Naive thymus-derived CD8-positive, alpha-beta T cell (primary cell): ENCODE data around the gene ELOA. TPM values are rescaled to one million over a fixed set of nuclear protein-coding genes. Genes with fewer than 3 reads are reported as not detected.
"Not testable (repeated sequence)": the region's sequence is repeated elsewhere in the genome, so short reads cannot be mapped to it uniquely, and the experiment has no call there.

Experiments used
- ATAC-seq, 2 donors: fragments of 150-1000 bp; cut with Tn5 transposase in 1 of 2; sonication (Bioruptor Pico), chemical (Tn5 transposase) in 1 of 2; 1 replicate in 1 of 2; 2 replicates in 1 of 2; pipeline ENCODE4 v1.10.0; 2021; ENCODE audit warnings: mild to moderate bottlenecking in 2 of 2, moderate library complexity in 2 of 2
- POLR2A ChIA-PET: fragments of 350-600 bp; sonication (Branson Sonifier 250); formaldehyde crosslinking; loops from one replicate; lab custom pipeline; 2021; ENCODE audit warnings: antibody characterized with exemption; lab: Charles Lee
- DNase-seq, 10 donors: peaks; one replicate each; pipeline versions ENCODE4 v3.0.0 to v3.0.0-alpha.2; 2020 to 2022
- H3K27ac Mint-ChIP-seq, 10 donors: one replicate each; pipeline ENCODE4 v1.8.0; 2020 to 2022; ENCODE audit warnings: mild to moderate bottlenecking in 10 of 10, mixed read lengths in 10 of 10, moderate library complexity in 4 of 10, inconsistent platforms in 1 of 10
- H3K27me3 Mint-ChIP-seq, 5 donors: one replicate each; pipeline ENCODE4 v1.8.0; 2021 to 2022; ENCODE audit warnings: mixed read lengths in 5 of 5
- H3K36me3 Mint-ChIP-seq, 3 donors: one replicate each; pipeline ENCODE4 v1.8.0; 2020 to 2022; ENCODE audit warnings: mixed read lengths in 3 of 3, mild to moderate bottlenecking in 2 of 3, inconsistent platforms in 1 of 3
- H3K4me1 Mint-ChIP-seq, 4 donors: one replicate each; pipeline ENCODE4 v1.8.0; 2021 to 2022; ENCODE audit warnings: mixed read lengths in 4 of 4
- H3K4me3 Mint-ChIP-seq, 10 donors: one replicate each; pipeline ENCODE4 v1.8.0; 2020 to 2022; ENCODE audit warnings: mild to moderate bottlenecking in 10 of 10, mixed read lengths in 10 of 10, moderate library complexity in 6 of 10, inconsistent platforms in 1 of 10
- H3K9me3 Mint-ChIP-seq, 9 donors: one replicate each; pipeline ENCODE4 v1.8.0; 2020 to 2022; ENCODE audit warnings: mixed read lengths in 9 of 9, mild to moderate bottlenecking in 3 of 9, inconsistent platforms in 1 of 9, moderate library complexity in 1 of 9
- polyA plus RNA-seq, 3 donors: library from polyadenylated mRNA; unstranded; fragments of 300-500 nt; fragmentation: Illumina TruSeq; gene quantifications; one replicate each; pipeline ENCODE4 v1.2.3, GENCODE V29; 2021
- total RNA-seq, 8 experiments: library from RNA in 2 of 8; stranded (reverse) in 2 of 8; gene quantifications; one replicate each; pipeline ENCODE4 v1.2.3 and lab custom pipeline; 2021 to 2026

ELOA gene
- total and polyA plus RNA-seq, 5 experiments from 2014 or later: 17.0 to 27.6 (median 26.4) TPM

DNA sequence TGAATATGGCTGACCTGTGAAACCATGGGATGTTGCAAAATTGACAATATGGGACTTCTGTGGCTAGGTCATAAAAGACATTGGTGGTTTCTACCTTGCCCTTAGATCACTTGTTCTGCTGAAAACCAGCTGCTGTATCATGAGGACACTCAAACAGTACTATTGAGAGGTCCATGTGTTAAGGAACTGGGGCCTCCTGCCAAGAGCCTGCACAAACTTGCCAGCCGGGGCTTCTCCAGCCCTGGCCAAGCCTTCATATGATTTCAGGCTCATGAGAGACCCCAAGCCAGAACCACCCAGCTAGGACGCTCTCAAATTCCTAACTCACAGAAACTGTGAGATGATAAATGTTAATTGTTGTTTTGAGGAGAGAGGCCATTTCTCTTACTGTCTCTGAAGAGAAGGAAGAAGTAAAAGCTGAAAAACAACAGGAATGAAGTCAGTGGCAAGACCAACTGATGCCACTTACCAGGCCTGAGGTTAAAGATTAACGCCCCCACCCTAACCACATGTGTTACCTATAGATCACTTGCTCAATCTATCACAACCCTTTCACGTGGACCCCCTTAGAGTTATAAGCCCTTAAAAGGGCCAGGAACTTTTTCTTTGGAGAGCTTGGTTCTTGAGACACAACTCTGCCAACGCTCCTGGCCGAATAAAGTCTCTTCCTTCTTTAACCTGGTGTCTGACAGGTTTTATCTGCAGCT, 31.1 kb downstream of the ELOA start:
- Mint-ChIP-seq H3K27ac (peak overlapping the region in 4 of 10 donors; percentile 9 to 65 (median 42)), H3K4me1 (peaks cover 6 to 45% (median 28%) of the 10 kb centered on the region in 4 donors), H3K36me3 (peaks cover 0 to 3% (median 0%) of the 10 kb centered on the region in 3 donors), H3K9me3 (no peaks in the 10 kb centered on the region), H3K27me3 (no peaks in the 10 kb centered on the region), H3K4me3 (peak overlapping the region in 1 of 10 donors; percentile 24)
- ATAC-seq (no peak), DNase-seq (no peak)
- POLR2A ChIA-PET: interaction anchor here (1.9 kb wide), 1 partner anchor 17 kb away, joined by 8 read pairs; the partner anchor contains the start of gene LYPLA2

DNA sequence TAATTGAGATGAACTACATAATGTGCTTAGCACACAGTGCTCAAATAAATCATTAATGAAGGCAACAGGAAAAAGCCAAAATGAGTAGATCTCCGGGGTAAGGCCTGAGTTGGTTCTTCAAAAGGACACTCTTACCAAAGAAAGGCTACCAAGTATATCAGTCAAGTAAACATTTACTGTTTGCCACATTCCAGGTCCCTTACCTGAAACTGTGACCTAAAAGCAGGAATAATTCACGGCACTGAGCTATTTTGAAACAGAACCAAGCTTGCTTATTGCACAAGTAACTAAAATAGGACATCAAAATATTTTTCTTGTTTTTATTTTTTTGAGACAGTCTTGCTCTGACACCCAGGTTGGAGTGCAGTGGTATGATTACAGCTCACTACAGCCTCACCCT, 32.9 kb downstream of the ELOA start:
- DNase-seq: no peak
- peaks cover 0 to 12% (median 0%) of the 10 kb centered on the region in 3 donors for H3K36me3 Mint-ChIP-seq
- H3K4me1 Mint-ChIP-seq: peaks cover 15 to 59% (median 39%) of the 10 kb centered on the region in 4 donors
- no peaks in the 10 kb centered on the region for H3K9me3 Mint-ChIP-seq
- no peak for ATAC-seq
- peak overlapping the region in 4 of 10 donors; percentile 7 to 85 (median 32) for H3K27ac Mint-ChIP-seq
- POLR2A ChIA-PET: no interaction called here
- H3K4me3 Mint-ChIP-seq: peak overlapping the region in 3 of 10 donors; percentile 19 to 96 (median 40)
- H3K27me3 Mint-ChIP-seq: no peaks in the 10 kb centered on the region

DNA sequence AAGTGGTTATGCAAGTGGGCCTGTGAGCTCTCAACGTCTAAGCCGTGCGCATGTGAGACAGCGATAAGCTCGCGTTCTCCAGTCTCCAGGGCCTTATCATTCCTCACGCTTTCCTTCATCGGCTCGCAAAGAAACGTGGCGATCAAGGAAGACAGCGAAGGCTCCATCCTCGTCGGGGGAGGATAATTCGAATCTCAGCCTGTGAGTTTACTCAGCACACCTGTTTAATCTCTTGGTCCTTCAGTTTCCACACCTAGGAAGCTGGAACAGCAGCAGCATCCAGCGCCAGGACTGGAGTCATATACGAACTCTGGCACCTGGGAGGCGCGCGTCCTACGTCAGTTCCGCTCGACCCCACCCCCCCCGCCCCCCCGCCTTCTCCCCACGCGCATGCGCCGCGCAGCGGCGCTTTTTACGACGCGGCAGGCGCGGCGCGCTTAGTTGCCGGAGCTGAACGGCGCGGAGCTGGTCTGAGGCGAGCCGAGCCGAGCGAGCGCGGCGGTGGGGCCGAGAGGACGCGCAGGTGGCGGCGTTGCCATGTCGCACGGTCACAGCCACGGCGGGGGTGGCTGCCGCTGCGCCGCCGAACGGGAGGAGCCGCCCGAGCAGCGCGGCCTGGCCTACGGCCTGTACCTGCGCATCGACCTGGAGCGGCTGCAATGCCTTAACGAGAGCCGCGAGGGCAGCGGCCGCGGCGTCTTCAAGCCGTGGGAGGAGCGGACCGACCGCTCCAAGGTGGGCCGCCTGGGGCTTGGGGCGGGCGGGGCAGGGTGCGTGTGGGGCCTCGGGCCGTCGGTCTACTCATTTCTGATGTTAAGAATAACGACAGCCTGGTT, 34.9 kb downstream of the ELOA start, which contains the start of gene PITHD1:
TSS of gene PITHD1 (plus strand) at position 440 of the 836 bp plus-strand sequence. CDS start at position 538, 98 bp downstream.
- Mint-ChIP-seq H3K36me3 (peaks cover 0 to 24% (median 0%) of the 10 kb centered on the region in 3 donors), H3K9me3 (no peaks in the 10 kb centered on the region), H3K27me3 (no peaks in the 10 kb centered on the region), H3K4me3 (peak within 1 kb of the TSS; percentile 84 to 97 (median 94)), H3K27ac (peak within 1 kb of the TSS; percentile 86 to 99 (median 97)), H3K4me1 (peaks cover 15 to 64% (median 36%) of the 10 kb centered on the region in 4 donors)
- ATAC-seq (peak; percentile 86 to 90), DNase-seq (peak; percentile 70 to 87 (median 80))
- POLR2A ChIA-PET: interaction anchor here (0.5 to 3.7 kb wide), 15 partner anchors 9 to 585 kb away, joined by 3 to 42 read pairs (median 6); partner anchors contain the start of genes ELOA, FUCA1, GALE and HMGCL

DNA sequence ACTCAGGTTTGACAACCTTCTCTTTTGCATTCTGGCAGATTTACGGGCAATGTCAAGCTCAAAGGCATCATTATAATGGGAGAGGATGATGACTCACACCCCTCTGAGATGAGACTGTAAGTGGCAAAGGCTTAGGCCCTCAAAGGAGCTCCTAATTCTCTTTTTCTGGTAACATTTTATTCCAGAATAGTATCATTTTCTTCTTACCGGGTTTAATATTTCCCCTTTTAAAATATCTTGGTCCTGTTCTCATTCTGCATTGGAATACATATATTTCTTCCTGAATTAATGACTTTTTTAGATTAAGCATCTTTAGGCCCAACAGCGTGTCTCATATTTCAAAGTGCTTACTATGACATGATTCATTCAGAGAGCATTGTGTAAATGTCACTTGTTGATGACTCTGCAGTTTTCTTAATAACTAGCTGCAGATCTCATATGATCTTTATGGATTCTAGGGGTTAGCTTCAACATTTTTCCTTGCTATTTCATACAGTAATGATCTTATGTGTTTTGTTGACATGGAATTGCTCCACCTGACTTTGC, 36.6 kb downstream of the ELOA start:
- H3K4me3 Mint-ChIP-seq: peak overlapping the region; percentile 84 to 97 (median 92)
- peaks cover 0 to 35% (median 2%) of the 10 kb centered on the region in 3 donors for H3K36me3 Mint-ChIP-seq
- H3K4me1 Mint-ChIP-seq: peaks cover 14 to 61% (median 33%) of the 10 kb centered on the region in 4 donors
- peak overlapping the region in 8 of 10 donors; percentile 4 to 97 (median 87) for H3K27ac Mint-ChIP-seq
- no peaks in the 10 kb centered on the region for H3K9me3 Mint-ChIP-seq
- POLR2A ChIA-PET: interaction anchor here (0.6 to 3.7 kb wide), 4 partner anchors 9 to 1612 kb away, joined by 4 to 42 read pairs (median 6); partner anchors contain the start of gene GALE
- H3K27me3 Mint-ChIP-seq: no peaks in the 10 kb centered on the region
- ATAC-seq (no peak), DNase-seq (no peak)

DNA sequence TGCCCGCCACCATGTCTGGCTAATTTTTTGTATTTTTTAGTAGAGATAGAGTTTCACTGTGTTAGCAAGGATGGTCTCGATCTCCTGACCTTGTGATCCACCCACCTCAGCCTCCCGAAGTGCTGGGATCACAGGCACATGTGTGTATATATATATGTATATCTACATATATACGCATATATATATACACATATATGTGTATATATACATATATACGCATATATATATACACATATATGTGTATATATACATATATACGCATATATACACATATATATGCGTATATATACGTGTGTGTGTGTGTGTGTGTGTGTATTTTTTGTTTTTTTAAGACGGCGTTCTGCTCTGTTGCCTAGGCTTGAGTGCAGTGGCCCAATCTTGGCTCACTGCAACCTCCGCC, 39.9 kb downstream of the ELOA start:
- H3K4me3 Mint-ChIP-seq, H3K27me3 Mint-ChIP-seq, H3K27ac Mint-ChIP-seq, ATAC-seq, DNase-seq, H3K9me3 Mint-ChIP-seq: not testable (repeated sequence)
- Mint-ChIP-seq H3K4me1 (peaks cover 14 to 38% (median 22%) of the 10 kb centered on the region in 4 donors), H3K36me3 (peaks cover 0 to 67% (median 11%) of the 10 kb centered on the region in 3 donors)
- POLR2A ChIA-PET: interaction anchor here (1.5 kb wide), 1 partner anchor 8 kb away, joined by 4 read pairs; the partner anchor contains the start of gene LYPLA2

DNA sequence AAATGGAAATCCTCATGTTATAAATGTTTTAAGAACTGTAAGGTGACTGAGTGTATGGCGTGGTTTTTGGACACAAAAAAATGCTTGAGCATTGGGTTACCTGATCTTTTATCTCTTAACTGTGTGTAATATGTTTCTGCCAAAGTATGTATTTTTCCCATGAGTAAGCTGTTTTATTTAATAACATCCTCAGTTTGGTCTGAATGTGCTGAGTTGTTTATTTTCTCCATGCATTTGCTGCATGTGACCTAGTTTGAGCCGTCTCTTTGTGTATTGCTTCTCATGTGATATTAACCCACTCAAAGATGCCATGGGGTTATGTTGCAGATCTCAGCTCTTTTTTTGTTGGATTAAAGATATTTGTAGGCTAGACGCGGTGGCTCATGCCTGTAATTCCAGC, 41.6 kb downstream of the ELOA start:
- H3K4me3 Mint-ChIP-seq: no peak overlapping the region
- DNase-seq (no peak), ATAC-seq (no peak)
- POLR2A ChIA-PET: no interaction called here
- peak overlapping the region in 1 of 10 donors; percentile 36 for H3K27ac Mint-ChIP-seq
- H3K9me3 Mint-ChIP-seq: no peaks in the 10 kb centered on the region
- peaks cover 0 to 75% (median 11%) of the 10 kb centered on the region in 3 donors for H3K36me3 Mint-ChIP-seq
- no peaks in the 10 kb centered on the region for H3K27me3 Mint-ChIP-seq
- peaks cover 7 to 29% (median 14%) of the 10 kb centered on the region in 4 donors for H3K4me1 Mint-ChIP-seq

DNA sequence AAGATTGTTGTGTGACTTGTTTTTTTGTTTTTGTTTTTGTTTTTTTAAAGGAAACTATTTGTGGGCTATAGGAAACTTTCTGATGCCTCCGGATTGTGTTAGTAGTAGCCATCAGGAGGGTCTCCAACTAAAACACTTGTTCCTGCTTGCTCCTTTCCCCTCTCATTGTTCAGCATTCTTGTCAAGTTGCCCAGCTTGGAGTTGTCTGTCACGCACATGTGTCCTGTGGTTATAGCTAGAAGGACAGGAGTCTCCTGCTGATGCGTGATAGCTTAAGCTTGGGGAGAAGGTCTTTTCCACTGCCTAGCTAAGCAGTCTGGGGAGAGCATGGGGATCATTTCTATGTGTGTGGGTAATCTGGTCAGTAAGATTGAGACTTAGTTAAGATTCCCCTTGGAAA, 44.4 kb downstream of the ELOA start:
- POLR2A ChIA-PET: interaction anchor here (2.6 to 6.8 kb wide), 3 partner anchors 7 to 13 kb away, joined by 7 to 64 read pairs (median 8); partner anchors contain the start of genes GALE and PITHD1
- H3K4me1 Mint-ChIP-seq: peaks cover 14 to 35% (median 26%) of the 10 kb centered on the region in 4 donors
- ATAC-seq (no peak), DNase-seq (no peak)
- no peaks in the 10 kb centered on the region for H3K9me3 Mint-ChIP-seq
- H3K27ac Mint-ChIP-seq: peak overlapping the region in 2 of 10 donors; percentile 12 to 37
- peak overlapping the region in 1 of 10 donors; percentile 18 for H3K4me3 Mint-ChIP-seq
- no peaks in the 10 kb centered on the region for H3K27me3 Mint-ChIP-seq
- H3K36me3 Mint-ChIP-seq: peaks cover 0 to 57% (median 11%) of the 10 kb centered on the region in 3 donors

DNA sequence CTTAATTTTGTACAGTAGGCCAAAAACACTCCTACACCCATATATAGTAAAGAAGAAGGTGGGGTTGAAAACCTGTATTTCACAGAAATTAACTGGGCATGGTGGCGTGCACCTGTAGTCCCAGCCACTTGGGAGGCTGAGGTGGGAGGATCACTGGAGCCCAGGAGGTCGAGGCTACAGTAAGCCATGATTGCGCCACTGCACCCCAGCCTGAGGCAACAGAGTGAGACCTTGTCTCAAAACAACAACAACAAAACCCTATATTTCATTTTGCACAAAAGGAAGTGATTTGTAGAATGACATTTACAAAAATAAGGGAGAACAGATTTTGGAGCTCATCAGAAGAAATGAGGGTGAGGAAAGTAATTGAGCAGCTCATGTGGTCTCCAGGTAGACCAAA, 45.4 kb downstream of the ELOA start:
- Mint-ChIP-seq H3K4me3 (peak overlapping the region in 6 of 10 donors; percentile 10 to 50 (median 30)), H3K36me3 (peaks cover 0 to 50% (median 11%) of the 10 kb centered on the region in 3 donors), H3K27ac (peak overlapping the region in 8 of 10 donors; percentile 10 to 92 (median 58)), H3K27me3 (no peaks in the 10 kb centered on the region), H3K4me1 (peaks cover 14 to 37% (median 31%) of the 10 kb centered on the region in 4 donors), H3K9me3 (no peaks in the 10 kb centered on the region)
- DNase-seq (no peak), ATAC-seq (no peak)
- POLR2A ChIA-PET: interaction anchor here (2.6 to 6.8 kb wide), 3 partner anchors 8 to 12 kb away, joined by 7 to 64 read pairs (median 8); partner anchors contain the start of genes GALE and PITHD1

DNA sequence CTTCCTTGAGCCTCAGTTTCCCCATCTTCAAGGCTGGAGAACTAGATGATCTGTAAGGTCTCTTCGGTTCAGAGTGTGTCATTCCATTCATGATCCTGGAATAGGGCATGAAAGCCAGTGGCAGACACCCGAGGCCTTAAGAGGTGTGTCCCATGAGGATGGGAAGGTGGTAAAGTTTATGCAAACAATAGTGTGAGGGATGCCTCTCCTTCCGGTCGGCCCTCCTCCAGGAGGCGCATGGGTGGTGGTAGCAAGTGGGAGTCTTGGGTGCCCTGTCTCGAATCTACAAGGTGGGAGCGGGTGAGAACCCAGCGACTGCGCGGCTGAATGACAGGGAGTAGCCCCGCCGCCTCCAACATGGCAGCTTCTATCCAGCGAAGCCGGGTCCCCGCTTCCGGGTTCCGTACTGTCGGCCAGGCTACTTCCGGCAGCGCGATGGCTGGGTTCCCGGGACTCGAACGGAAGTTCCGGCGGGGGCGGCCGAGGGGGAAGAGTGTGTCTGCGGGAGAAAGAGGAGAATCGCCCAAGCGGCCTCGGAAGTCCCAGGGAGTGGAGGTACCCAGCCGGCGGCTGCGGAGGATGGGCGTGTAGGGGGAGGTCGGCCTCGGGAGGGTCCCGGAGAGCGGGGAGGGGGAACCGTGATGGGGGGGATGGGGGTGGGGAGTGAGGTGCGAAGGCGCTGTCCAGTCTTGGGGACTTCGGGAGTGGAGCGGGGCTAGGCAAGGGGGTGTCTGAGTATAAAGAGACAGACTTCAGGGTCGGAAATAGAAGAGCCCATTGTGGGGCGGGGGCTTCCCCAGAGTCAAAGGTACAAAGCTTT, 47.6 kb downstream of the ELOA start, which contains the start of gene LYPLA2:
TSS of gene LYPLA2 (plus strand) at position 450 of the 820 bp plus-strand sequence. CDS start 1,538 bp downstream, outside the sequence.
- Mint-ChIP-seq H3K4me1 (peaks cover 14 to 39% (median 28%) of the 10 kb centered on the region in 4 donors), H3K27ac (peak within 1 kb of the TSS; percentile 93 to 99 (median 96)), H3K4me3 (peak within 1 kb of the TSS; percentile 83 to 100 (median 96)), H3K27me3 (no peaks in the 10 kb centered on the region), H3K36me3 (peaks cover 0 to 39% (median 8%) of the 10 kb centered on the region in 3 donors), H3K9me3 (no peaks in the 10 kb centered on the region)
- POLR2A ChIA-PET: interaction anchor here (0.8 to 6.8 kb wide), 8 partner anchors 8 to 34 kb away, joined by 3 to 64 read pairs (median 5); partner anchors contain the start of genes GALE, HMGCL and PITHD1
- peak; percentile 89 to 90 for ATAC-seq
- DNase-seq: peak; percentile 73 to 90 (median 80)

DNA sequence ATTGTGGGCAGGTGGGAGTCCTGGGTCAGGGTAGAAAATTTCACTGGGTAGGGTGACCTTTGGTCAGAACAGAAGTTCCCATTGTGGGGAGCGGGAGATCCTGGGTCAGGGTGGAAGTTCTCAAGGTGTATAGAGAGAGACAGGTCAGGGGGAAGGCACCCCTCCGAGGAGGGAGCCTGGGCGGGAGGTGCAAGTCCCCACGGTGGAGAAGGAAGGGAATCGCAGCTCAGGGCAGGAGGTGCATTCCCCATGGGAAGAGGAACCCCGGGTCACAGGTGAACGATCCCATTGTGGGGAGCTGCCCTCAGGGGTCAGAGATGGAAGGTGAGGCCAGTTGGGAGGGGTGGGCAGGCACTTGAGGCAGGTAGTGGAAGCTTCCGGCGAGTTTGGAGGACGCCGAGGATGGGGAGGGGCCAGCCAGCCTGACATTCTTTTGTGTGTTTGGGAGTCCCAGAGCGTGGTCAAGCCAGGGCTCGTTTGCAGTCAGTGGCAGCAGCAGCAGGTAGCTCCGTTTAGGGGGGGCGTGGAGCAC, 48.3 kb downstream of the ELOA start:
- peak overlapping the region; percentile 93 to 99 (median 96) for H3K27ac Mint-ChIP-seq
- no peaks in the 10 kb centered on the region for H3K27me3 Mint-ChIP-seq
- peaks cover 14 to 39% (median 28%) of the 10 kb centered on the region in 4 donors for H3K4me1 Mint-ChIP-seq
- no peaks in the 10 kb centered on the region for H3K9me3 Mint-ChIP-seq
- H3K4me3 Mint-ChIP-seq: peak overlapping the region; percentile 83 to 100 (median 96)
- ATAC-seq: peak; percentile 41 to 48
- H3K36me3 Mint-ChIP-seq: peaks cover 0 to 34% (median 8%) of the 10 kb centered on the region in 3 donors
- peak in 4 of 10 donors; percentile 29 to 45 (median 36) for DNase-seq
- POLR2A ChIA-PET: interaction anchor here (0.8 to 6.8 kb wide), 7 partner anchors 9 to 34 kb away, joined by 3 to 64 read pairs (median 6); partner anchors contain the start of genes GALE, HMGCL and PITHD1
